Neuron (in vitro differentiated cells): ENCODE results near the gene FNBP1.

Source experiments
- H2AFZ ChIP-seq: one replicate; pipeline ENCODE4 v1.6.1; 2013; ENCODE audit warnings: low read depth, mild to moderate bottlenecking, inconsistent platforms, low read length, moderate library complexity
- H3K27me3 ChIP-seq: one replicate; pipeline ENCODE4 v1.6.1; 2013; ENCODE audit warnings: low read length; ENCODE audit not compliant: insufficient read depth
- H3K36me3 ChIP-seq: one replicate; pipeline ENCODE4 v1.6.1; 2013; ENCODE audit warnings: low read length; ENCODE audit not compliant: insufficient read depth
- H3K4me1 ChIP-seq: one replicate; pipeline ENCODE4 v1.6.1; 2013; ENCODE audit warnings: low read length; ENCODE audit not compliant: insufficient read depth
- H3K4me3 ChIP-seq: 2 replicates; pipeline ENCODE4 v1.5.1; 2013; ENCODE audit warnings: mild to moderate bottlenecking, low read length, moderate library complexity
- H3K9me3 ChIP-seq: one replicate; pipeline ENCODE4 v1.6.1; 2013; ENCODE audit warnings: low read length

FNBP1 gene

DNA sequence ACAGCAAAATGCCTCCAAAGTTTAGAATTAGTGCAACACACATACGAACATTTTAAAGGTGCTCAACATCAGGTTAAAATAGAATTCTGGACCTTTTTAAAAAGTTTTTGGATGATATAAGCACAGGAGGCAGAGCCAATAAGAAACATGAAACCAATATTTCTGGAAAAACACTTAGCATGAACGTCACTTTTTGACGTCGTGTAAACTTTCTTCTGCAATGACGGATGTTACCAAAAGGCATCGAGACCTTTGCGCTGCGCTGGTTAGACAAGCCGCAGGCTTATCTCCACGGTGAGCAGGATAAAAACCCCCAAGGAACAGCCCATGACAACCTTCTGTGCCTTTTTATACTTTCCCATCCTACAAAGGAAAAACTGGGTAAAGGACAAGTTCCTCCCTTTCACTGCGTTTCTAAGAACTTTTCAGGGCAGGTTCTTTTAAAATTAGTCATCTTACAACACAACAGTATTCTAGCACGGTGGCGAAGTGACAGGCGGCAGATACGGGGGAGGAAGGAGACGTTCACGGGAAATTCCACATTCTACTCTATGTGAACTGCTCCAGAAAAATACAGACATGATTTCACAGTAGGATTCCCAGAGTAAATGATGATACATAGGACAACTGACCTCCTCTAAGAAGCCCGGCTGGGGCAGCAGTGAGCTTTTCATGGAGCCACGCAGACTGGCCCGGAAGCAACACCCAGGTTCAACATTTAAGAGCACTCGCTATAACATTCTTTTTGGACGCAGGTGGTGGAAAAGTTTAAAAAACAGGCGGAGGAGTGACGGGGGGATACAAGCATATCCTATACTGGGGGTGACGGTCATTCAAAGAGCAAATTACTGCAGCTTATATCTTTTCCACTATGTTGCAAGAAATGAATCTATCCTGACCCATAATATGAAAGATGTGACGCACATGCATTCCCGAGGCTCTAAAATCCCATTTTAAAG is 155.4 kb downstream of the FNBP1 start:
- peaks cover 17% of the 10 kb centered on the region for H3K36me3 ChIP-seq
- no peak overlapping the region for H2AFZ ChIP-seq
- no peak overlapping the region for H3K4me3 ChIP-seq
- peaks cover 8% of the 10 kb centered on the region for H3K9me3 ChIP-seq
- H3K27me3 ChIP-seq, result no peaks in the 10 kb centered on the region
- peaks cover 16% of the 10 kb centered on the region for H3K4me1 ChIP-seq

DNA sequence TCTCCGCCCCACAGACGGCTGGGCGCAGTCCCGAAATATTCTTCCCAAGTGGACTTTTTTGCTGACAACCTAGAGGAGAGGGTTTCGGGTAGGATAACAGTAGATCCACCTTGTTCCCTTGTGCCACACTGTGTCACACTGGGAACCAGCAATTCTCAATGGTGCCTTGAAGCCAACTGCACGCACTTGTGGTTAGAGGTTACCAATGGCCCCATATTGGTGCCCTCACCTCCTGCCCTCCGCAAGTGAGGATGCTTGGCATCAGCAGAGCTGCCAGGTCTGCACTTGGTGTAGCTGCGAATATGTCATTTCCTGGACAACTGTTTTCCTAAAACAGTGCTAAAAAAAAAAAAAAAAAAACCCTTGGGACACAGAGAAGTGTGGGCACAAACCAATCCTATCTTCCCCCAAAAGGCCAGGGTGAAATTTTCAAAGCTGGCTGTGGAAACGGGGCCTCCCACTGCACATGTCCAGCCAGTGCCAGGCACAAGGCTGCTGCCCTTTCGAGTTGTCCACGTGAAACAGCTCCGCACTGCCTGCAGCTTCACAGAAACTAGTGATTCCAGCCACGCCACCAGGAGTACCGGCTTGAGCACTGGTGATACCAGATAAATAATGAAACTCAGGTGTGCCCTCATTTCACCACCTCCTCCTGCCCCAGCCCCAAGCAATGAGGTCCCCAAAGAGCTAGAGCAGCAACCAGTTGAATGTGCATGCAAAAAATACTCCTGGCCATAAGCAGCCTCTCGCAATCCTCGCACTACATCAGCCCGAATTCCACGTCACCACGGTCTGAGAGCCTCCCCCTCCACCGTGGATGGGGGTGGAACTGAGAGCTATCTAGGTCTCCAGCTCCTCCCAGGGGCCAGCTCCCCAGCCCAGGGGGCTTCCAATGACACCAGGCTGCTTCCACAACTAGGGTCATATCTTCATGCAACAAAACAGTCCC is 156.5 kb downstream of the FNBP1 start:
- H3K4me1 ChIP-seq, result peaks cover 10% of the 10 kb centered on the region
- H3K4me3 ChIP-seq, result no peak overlapping the region
- H3K27me3 ChIP-seq, result no peaks in the 10 kb centered on the region
- peaks cover 8% of the 10 kb centered on the region for H3K9me3 ChIP-seq
- H3K36me3 ChIP-seq, result peaks cover 28% of the 10 kb centered on the region
- H2AFZ ChIP-seq, result no peak overlapping the region

DNA sequence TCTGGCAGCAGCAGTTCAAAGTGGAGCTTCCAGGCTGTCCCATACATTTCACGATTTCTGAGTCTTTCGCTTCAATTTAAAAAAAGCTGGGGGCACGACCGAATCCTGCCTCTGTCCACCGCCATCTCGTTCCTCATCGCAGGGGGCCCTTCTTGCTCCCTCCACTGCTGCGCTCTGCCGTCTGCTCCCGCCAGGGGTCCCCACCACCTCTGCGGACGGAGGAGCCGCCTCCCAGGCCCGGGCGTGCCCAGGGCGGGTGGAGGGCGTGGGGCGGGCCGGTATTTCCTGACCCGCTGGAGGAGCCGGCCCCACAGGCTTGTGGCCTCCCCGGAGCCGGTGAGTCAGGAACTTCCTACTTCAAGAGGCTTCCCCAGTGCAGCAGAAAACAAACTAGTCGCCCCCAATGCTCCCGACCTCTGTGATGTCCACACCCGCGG is 157.3 kb downstream of the FNBP1 start:
- Histone ChIP-seq H3K4me3 (no peak overlapping the region), H3K9me3 (peaks cover 8% of the 10 kb centered on the region), H3K4me1 (peaks cover 5% of the 10 kb centered on the region), H2AFZ (no peak overlapping the region), H3K36me3 (peaks cover 36% of the 10 kb centered on the region), H3K27me3 (no peaks in the 10 kb centered on the region)

DNA sequence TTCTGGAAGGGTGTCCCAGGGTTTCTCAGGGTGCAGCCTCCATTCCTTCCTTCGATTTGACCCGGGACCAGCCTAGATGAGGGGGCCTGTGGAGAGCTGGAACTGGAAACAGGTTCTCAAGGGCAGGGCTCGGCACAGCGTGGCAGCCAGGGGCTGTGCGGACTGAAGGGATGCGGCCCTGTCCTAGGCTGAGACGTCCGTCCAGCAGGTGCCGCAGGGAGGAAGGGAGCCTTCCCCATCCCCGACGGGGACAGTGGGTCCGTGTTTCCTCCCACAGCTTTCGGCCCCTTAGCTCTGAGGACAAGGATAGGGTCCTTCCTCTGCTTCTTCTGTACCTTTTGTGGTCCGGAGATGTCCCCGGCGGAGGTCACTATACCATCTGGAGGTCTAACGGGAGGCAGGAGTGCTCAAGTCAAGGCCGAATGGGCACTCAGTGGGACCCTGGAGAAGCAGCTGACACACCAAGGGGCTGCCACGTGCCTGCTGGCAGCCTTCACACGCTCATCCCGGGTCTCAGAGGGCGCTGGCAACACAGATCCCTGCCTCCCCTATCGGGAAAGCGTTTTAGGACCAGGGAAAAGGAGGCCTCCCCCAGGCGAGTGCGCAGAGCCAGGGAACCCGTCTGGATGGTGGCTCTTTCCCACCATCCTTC is 157.8 kb downstream of the FNBP1 start:
- no peaks in the 10 kb centered on the region for H3K27me3 ChIP-seq
- H3K4me1 ChIP-seq, result peaks cover 5% of the 10 kb centered on the region
- H2AFZ ChIP-seq, result no peak overlapping the region
- peaks cover 8% of the 10 kb centered on the region for H3K9me3 ChIP-seq
- peaks cover 41% of the 10 kb centered on the region for H3K36me3 ChIP-seq
- H3K4me3 ChIP-seq, result no peak overlapping the region

DNA sequence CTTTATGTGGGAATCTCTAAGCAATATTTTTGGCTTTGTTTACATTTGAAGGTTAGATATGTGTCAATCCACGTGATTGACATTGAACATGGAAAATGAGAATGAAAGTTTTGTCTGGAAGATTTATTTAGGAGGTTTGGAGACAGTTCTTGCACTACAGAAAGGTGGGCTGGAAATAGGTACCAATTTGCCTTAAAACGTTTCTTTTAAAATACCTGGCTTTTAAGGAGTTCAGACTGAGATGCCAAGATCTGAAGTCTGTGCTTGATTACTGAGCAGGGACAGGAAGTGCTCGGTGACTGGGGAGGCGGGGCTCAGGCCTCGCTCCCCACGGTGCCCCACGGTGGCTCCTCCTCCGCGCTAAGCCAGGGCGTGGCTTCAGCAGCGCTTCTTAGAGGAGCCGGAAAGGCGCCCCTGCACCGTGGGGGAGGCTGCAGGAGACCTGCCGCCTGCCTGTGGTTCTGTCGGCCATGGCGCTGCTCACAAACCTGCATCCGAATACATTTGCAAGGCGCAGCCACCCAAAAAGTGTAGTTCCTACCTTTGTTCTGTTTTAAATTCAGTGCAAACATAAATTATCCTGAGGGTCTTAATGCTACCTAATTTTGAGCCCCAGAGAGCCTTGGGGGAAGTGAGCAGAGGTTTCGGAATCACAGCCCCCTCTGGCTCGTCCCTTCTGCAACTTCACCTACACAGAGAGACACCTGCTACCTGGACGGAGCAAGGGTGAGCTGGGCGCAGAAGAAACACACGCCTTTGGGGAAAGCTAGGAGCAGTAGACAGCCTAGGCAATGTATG is 158.6 kb downstream of the FNBP1 start:
- Histone ChIP-seq H3K27me3 (no peaks in the 10 kb centered on the region), H3K4me3 (no peak overlapping the region), H3K4me1 (peaks cover 5% of the 10 kb centered on the region), H2AFZ (no peak overlapping the region), H3K36me3 (peaks cover 39% of the 10 kb centered on the region), H3K9me3 (peaks cover 3% of the 10 kb centered on the region)

DNA sequence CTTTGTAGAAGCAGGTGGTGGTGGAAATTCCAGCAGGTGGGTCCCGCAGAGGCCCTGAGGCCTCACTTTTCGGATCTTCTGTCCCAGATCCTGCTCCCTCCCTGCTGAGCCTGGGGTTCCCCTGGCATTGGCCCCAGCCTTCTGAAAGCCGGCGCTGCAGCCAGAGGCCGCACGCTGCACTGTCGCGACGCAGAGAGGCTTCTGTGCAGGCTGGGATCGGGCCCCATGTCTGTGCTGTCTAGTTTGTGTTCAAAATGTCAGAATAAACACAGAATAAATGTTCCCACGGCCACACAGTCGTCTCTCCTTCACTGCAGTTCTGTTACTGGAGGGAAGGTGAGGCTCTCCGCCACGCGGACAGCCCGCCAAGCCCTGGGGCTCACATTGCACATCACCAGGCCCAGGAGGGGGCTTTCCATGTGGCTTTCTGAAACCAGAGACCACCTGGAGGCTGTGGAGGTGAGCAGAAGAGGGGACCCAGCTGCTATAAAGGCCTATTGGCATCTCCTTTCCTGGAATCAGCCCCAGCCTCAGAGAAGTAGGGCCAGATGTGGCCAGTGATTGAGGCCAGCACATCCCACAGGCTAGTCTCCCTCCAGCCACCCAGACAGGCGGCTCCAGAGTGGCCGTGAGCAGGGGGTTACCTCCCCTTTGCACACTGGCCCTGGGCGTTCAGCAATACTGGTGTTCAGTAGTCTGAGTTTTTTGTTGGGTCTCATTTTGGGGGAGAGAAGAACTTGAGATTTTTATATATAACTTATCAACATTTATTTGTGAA is 161.3 kb downstream of the FNBP1 start:
- Histone ChIP-seq H3K4me3 (no peak overlapping the region), H3K4me1 (peaks cover 5% of the 10 kb centered on the region), H2AFZ (no peak overlapping the region), H3K36me3 (peaks cover 32% of the 10 kb centered on the region), H3K9me3 (no peaks in the 10 kb centered on the region), H3K27me3 (no peaks in the 10 kb centered on the region)

DNA sequence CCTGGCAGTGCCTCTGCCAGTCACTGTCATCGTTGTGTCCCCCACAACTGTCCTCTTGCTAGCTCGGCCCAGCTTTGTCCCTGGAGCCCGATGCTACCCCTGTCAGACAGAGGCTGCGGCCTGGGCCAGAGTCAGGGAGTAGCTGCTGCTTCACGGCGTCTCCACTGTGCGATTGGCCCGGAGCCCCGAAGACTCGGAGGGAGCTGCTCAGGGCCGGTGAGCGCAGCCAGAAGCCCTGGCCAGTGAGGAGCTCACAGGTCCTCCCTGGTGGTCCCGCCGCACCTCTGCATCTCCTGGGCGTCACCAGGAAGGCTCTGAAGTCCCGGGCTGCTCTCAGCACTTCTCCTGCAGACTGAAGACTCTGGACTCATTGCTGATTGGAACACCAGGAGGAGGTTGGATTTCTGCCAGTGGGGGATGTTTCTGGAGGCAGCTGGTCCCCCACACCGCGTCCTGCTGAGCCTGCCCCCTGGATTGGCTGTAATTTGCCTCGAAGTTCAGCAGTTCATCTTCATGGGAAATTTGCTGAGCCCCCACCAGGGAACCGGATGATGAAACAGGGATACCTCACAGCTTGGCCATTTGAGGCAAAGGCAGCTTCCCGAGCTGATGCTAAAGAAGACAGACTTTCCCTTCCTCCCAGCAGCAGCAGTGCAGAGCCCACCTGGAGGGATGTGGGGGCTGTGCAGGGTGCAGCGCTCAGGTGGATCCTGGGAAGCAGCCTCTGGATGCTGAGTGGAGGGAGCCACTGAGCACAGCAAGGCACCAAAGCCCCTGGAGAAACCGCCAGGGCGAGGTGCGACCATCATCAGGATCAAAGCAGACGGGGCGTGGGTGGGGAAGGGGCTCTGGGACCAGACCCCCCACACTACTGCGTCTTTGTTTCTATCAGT is 162.1 kb downstream of the FNBP1 start:
- Histone ChIP-seq H3K27me3 (no peaks in the 10 kb centered on the region), H3K4me3 (no peak overlapping the region), H3K9me3 (no peaks in the 10 kb centered on the region), H3K4me1 (peaks cover 5% of the 10 kb centered on the region), H3K36me3 (peaks cover 37% of the 10 kb centered on the region), H2AFZ (no peak overlapping the region)

DNA sequence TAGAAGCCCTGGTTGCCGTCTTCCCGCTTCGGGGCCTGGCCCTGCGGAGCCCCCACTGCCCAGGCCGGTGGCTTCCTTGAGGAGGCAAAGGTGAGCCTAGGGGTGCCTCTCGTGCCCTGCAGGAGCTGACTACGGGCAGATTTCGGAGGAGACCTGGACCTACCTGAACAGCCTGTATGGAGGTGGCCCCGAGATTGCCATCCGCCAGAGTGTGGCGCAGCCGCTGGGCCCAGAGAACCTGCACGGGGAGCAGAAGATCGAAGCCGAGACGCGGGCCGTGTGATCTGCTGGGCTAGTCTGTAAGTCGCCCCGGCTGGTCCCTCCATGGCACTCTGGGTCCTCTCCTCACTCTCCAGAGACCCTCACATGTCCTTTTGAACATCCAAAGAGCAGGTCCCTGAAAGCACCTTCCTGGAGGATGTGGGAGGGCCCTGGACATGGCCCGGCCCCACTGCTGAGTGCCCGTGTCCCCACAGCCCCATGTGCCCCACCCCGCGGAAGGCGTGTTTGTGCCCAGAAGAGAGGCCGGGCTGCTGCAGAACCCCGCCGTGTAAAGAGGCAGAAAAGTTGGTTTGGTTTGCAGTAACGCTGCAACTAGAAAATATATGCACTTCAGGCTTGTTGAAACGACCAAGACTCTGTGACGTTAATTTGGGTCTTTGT is 162.9 kb downstream of the FNBP1 start:
- Histone ChIP-seq H3K36me3 (peaks cover 45% of the 10 kb centered on the region), H2AFZ (no peak overlapping the region), H3K27me3 (no peaks in the 10 kb centered on the region)

DNA sequence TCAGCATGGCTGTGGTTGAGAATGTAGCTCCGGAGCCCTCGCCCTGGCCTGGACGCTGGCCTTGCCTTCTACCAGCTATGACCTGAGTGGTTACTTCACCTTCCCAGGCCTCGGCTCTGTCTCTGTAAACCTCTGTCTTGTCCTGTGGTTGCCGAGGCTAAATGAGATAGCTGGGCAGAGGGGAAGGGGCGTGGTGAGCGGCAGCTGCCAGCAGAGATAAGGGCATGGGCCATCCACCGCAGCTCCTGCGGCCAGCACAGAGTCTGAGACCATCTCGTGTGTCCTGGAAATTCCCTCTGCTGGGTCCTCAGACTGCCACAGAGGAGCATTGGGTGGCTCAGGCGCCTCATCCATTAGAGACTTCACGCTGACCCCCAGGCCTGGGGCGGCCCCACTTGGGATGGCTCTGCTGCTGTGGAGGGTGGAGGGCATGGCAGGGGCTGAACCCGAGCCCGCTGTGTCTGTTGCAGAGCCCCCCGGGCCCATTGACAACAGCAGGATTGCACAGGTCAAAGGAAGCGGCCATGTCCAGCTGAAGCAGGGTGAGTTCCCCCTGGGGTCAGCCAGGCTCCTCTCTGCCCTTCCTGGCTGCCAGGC is 163.8 kb downstream of the FNBP1 start:
- Histone ChIP-seq H3K9me3 (no peaks in the 10 kb centered on the region), H3K4me1 (peaks cover 3% of the 10 kb centered on the region), H3K36me3 (peaks cover 52% of the 10 kb centered on the region), H3K4me3 (no peak overlapping the region), H3K27me3 (no peaks in the 10 kb centered on the region), H2AFZ (no peak overlapping the region)

More for the DNA sequence above, 162.9 kb downstream of the FNBP1 start:
- Histone ChIP-seq H3K4me3 (no peak overlapping the region), H3K4me1 (peaks cover 5% of the 10 kb centered on the region), H3K9me3 (no peaks in the 10 kb centered on the region)

DNA sequence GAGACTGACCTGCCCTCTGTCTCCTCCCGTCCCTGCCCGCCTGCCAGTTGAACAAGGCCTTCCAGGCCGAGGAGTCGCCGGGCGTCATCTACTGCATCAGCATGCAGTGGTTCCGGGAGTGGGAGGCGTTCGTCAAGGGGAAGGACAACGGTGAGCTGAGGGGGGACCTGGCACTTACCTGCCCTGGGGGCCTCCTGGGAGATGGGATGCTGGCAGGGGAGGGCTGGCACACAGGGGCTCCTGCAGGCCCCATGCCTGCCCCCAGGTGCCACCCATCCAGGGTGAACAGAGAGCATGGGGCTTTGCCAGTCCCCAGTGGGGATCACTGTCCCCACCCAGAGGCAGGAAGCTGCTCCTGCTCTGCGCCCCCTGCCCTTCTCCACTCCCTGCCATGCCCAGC is 164.7 kb downstream of the FNBP1 start:
- H3K27me3 ChIP-seq, result no peaks in the 10 kb centered on the region
- no peak overlapping the region for H2AFZ ChIP-seq
- no peak overlapping the region for H3K4me3 ChIP-seq
- peaks cover 60% of the 10 kb centered on the region for H3K36me3 ChIP-seq
- H3K9me3 ChIP-seq, result no peaks in the 10 kb centered on the region
- H3K4me1 ChIP-seq, result no peaks in the 10 kb centered on the region
